Effector memory CD8-positive, alpha-beta T cell (primary cell): Measurements from ENCODE around the gene ST8SIA1.
"Not testable (repeated sequence)": the region's sequence is repeated elsewhere in the genome, so short reads cannot be mapped to it uniquely, and the experiment has no call there.

Experiments
- ATAC-seq: fragments of 150-1000 bp; cut with Tn5 transposase; replicated peaks from 2 replicates; pipeline ENCODE4 v1.10.0; 2021; ENCODE audit warnings: mild to moderate bottlenecking, moderate library complexity
- DNase-seq, 3 experiments: peaks; one replicate each; pipeline ENCODE4 v3.0.0; 2021
- H3K27ac Mint-ChIP-seq, 2 donors: one replicate each; pipeline ENCODE4 v1.8.0; 2022; ENCODE audit warnings: mild to moderate bottlenecking in 2 of 2, mixed read lengths in 2 of 2, moderate library complexity in 2 of 2
- H3K27me3 Mint-ChIP-seq, 2 donors: one replicate each; pipeline ENCODE4 v1.8.0; 2022; ENCODE audit warnings: mixed read lengths in 2 of 2
- H3K36me3 Mint-ChIP-seq: one replicate; pipeline ENCODE4 v1.8.0; 2022; ENCODE audit warnings: mild to moderate bottlenecking, moderate library complexity, mixed read lengths; ENCODE audit not compliant: insufficient read depth
- H3K4me1 Mint-ChIP-seq, 2 donors: one replicate each; pipeline ENCODE4 v1.8.0; 2022; ENCODE audit warnings: low read depth in 2 of 2, mixed read lengths in 2 of 2
- H3K4me3 Mint-ChIP-seq, 2 donors: one replicate each; pipeline ENCODE4 v1.8.0; 2022; ENCODE audit warnings: mild to moderate bottlenecking in 2 of 2, mixed read lengths in 2 of 2, moderate library complexity in 2 of 2
- H3K9me3 Mint-ChIP-seq, 2 donors: one replicate each; pipeline ENCODE4 v1.8.0; 2022; ENCODE audit warnings: mixed read lengths in 2 of 2

The ST8SIA1 gene

DNA sequence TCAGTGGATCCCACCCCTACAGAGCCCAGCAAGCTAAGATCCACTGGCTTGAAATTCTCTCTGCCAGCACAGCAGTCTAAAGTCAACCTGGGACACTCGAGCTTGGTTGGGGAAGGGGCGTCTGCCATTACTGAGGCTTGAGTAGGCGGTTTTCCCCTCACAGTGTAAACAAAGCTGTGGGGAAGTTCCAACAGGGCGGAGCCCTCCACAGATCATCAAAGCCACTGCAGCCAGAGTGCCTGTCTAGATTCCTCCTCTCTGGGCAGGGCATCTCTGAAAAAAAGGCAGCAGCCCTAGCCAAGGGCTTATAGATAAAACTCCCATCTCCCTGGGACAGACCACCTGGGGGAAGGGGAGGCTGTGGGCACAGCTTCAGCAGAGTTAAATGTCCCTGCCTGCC is 187.8 kb downstream of the ST8SIA1 start:
- H3K4me1 Mint-ChIP-seq, H3K27me3 Mint-ChIP-seq, H3K9me3 Mint-ChIP-seq, H3K4me3 Mint-ChIP-seq, ATAC-seq, H3K36me3 Mint-ChIP-seq, DNase-seq, H3K27ac Mint-ChIP-seq: not testable (repeated sequence)
